Testis (tissue), 2 donors: ENCODE data around the gene UNC5B.

Experiments
- POLR2A ChIP-seq: fragments of 450-650 bp; IDR thresholded peaks from one replicate; pipeline ENCODE4 v1.6.1; 2017; ENCODE audit warnings: antibody characterized with exemption, mild to moderate bottlenecking, moderate library complexity
- TF ChIP-seq, protein P1 (sequence below), 3 experiments: fragments of 450-650 bp in 2 of 3; fragments of 200-600 bp in 1 of 3; sonication (generic) in 1 of 3; IDR thresholded peaks; one replicate each; pipeline ENCODE4 v1.5.1; 2016 to 2019; ENCODE audit warnings: antibody characterized with exemption in 3 of 3, mild to moderate bottlenecking in 2 of 3, moderate library complexity in 1 of 3

DNA sequence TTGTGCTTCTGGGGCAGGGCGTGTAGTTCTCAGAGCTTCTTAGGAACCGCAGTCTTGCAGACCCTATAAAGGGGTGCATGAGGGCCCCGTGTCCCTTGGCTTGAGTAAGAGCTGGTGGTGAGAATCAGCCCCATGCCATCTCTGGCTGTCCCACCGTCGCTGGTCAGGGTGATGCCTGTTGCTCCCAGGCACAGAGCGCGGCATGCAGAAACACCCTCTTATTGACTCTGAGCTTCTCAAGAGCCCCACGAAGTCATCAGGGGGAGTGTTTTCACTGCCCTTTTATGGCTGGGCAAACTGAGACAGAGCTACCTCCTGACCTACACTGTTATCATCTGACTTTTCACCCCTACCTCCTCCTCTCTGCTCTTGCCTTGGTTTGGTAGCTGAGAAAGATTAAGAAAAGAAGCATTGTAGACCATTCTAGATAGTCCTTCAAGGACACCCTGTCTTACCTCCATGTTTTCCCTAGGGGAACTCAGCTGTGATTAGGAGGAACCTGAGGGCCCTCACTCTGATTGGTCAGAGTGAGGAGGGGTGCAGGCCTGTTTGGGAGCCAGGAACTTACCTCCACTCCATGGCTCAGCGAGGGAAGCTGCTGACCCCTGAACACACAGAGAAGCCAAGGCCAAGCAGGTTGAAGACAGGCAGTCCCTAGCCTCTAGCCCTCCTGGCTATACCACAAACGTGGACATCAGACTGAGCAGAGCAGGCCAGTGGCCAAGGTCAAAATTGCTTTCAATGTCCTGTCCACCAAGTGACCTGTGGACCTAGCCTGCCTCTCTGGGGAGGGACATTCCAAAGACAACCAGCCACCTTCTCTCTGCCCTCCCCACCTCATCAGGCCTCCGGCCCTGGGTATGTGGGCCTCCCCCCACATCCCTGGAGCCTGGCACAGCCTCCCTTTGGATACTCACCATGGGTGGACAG lies 17.6 kb downstream of the UNC5B start:
- TF ChIP-seq, protein P1, sequence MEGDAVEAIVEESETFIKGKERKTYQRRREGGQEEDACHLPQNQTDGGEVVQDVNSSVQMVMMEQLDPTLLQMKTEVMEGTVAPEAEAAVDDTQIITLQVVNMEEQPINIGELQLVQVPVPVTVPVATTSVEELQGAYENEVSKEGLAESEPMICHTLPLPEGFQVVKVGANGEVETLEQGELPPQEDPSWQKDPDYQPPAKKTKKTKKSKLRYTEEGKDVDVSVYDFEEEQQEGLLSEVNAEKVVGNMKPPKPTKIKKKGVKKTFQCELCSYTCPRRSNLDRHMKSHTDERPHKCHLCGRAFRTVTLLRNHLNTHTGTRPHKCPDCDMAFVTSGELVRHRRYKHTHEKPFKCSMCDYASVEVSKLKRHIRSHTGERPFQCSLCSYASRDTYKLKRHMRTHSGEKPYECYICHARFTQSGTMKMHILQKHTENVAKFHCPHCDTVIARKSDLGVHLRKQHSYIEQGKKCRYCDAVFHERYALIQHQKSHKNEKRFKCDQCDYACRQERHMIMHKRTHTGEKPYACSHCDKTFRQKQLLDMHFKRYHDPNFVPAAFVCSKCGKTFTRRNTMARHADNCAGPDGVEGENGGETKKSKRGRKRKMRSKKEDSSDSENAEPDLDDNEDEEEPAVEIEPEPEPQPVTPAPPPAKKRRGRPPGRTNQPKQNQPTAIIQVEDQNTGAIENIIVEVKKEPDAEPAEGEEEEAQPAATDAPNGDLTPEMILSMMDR (IDR thresholded peaks at IDR 0.05), result no peak
- no peak for TF ChIP-seq POLR2A
